ENCODE results near the gene MTHFD1L. TPM values are rescaled to one million over a fixed set of nuclear protein-coding genes. Genes with fewer than 3 reads are reported as not detected.

MTHFD1L gene
- total RNA-seq, 1 donor from 2014 or later = 53.2 TPM

DNA sequence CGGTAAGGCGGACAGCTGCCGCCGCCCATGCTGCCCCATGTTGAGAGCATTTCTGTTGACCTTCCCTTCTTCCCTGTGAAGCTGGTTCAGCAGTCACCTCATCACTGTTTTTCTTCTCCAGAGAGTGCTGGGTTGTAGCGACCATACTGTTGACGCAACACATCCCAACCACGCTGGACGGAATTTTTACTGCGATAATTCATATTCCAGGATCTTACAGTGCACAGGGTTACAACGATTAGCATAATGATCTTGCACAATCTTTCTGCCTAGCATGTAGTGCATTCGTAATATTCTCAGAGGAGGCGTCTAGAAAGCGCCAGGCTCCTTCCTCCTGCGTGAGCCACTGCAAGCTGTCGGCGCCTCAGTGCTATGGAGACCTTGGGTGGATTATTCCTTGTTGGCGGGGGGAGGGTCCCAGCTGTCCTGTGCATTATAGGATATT, 137.0 kb downstream of the MTHFD1L start:
- Histone ChIP-seq H3K27me3 (ENCODE audit: control insufficient read depth, insufficient read depth, low read length) (no peaks in the 10 kb centered on the region), H3K36me3 (ENCODE audit: control insufficient read depth, insufficient read depth, low read length) (no peaks in the 10 kb centered on the region), H3K4me3 (ENCODE audit: low read depth, low read length) (no peak overlapping the region)
- DNase-seq (ENCODE audit: low read depth) (no peak), FAIRE-seq (no peak)
- TF ChIP-seq, protein P1, sequence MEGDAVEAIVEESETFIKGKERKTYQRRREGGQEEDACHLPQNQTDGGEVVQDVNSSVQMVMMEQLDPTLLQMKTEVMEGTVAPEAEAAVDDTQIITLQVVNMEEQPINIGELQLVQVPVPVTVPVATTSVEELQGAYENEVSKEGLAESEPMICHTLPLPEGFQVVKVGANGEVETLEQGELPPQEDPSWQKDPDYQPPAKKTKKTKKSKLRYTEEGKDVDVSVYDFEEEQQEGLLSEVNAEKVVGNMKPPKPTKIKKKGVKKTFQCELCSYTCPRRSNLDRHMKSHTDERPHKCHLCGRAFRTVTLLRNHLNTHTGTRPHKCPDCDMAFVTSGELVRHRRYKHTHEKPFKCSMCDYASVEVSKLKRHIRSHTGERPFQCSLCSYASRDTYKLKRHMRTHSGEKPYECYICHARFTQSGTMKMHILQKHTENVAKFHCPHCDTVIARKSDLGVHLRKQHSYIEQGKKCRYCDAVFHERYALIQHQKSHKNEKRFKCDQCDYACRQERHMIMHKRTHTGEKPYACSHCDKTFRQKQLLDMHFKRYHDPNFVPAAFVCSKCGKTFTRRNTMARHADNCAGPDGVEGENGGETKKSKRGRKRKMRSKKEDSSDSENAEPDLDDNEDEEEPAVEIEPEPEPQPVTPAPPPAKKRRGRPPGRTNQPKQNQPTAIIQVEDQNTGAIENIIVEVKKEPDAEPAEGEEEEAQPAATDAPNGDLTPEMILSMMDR (IDR thresholded peaks at IDR 0.05; ENCODE audit: insufficient read depth, low read length, severe bottlenecking) = no peak

DNA sequence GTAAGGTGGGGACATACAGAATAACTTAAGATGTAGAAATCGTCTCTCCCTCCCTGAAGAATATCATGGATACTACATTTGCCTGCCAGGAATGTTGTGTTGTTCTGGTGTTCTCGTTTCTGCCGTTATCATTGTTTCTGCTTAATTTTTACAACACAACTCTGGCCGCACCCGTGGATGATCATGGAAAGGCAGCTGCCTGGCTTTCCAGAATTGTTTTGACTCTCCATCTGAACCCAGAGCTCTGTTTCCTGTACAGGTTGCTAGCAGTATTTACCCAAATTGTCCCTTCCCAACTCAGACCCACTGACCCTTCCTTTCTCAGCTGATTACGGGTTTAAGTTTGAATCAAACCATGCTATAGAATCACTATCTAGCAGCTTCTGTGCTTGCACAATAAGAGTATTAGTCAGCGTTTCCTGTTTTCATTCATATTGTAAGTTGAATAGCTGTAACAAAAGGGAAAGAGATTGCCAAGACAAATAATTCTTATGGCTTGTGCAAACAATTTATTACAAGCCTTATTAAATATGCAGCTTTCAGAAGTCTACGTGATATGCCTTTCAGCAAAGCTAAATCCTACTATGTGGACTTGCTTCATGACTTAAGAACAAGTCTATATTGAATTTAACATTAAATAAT, 139.0 kb downstream of the MTHFD1L start:
- no peaks in the 10 kb centered on the region for H3K27me3 ChIP-seq (ENCODE audit: control insufficient read depth, insufficient read depth, low read length)
- FAIRE-seq (no peak), DNase-seq (ENCODE audit: low read depth) (peak; percentile 98)
- TF ChIP-seq, protein P1 (IDR thresholded peaks at IDR 0.05; ENCODE audit: insufficient read depth, low read length, severe bottlenecking) = no peak
- no peak overlapping the region for H3K4me3 ChIP-seq (ENCODE audit: low read depth, low read length)
- no peaks in the 10 kb centered on the region for H3K36me3 ChIP-seq (ENCODE audit: control insufficient read depth, insufficient read depth, low read length)

DNA sequence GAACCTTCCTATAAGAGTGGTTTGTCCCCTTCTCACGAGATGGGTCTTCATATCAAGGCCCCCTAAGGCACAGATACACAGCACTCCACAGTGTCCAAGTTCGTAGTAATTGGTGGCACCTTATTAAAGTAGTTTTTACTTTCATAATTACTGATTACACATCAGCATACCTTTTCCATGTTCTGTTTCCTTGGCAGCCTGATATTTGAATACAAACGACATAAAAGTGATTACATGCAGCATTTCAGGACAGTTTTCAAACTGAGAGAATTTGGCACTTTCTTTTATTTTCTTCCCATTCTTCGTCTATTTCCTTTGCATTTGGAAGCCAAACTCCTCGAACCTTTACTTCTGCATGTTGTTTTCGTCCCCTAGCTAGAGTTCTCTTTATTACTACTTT, 139.7 kb downstream of the MTHFD1L start:
- no peak overlapping the region for H3K4me3 ChIP-seq (ENCODE audit: low read depth, low read length)
- no peaks in the 10 kb centered on the region for H3K36me3 ChIP-seq (ENCODE audit: control insufficient read depth, insufficient read depth, low read length)
- DNase-seq (ENCODE audit: low read depth) (no peak), FAIRE-seq (no peak)
- TF ChIP-seq, protein P1 (IDR thresholded peaks at IDR 0.05; ENCODE audit: insufficient read depth, low read length, severe bottlenecking) = no peak
- H3K27me3 ChIP-seq (ENCODE audit: control insufficient read depth, insufficient read depth, low read length) = no peaks in the 10 kb centered on the region

DNA sequence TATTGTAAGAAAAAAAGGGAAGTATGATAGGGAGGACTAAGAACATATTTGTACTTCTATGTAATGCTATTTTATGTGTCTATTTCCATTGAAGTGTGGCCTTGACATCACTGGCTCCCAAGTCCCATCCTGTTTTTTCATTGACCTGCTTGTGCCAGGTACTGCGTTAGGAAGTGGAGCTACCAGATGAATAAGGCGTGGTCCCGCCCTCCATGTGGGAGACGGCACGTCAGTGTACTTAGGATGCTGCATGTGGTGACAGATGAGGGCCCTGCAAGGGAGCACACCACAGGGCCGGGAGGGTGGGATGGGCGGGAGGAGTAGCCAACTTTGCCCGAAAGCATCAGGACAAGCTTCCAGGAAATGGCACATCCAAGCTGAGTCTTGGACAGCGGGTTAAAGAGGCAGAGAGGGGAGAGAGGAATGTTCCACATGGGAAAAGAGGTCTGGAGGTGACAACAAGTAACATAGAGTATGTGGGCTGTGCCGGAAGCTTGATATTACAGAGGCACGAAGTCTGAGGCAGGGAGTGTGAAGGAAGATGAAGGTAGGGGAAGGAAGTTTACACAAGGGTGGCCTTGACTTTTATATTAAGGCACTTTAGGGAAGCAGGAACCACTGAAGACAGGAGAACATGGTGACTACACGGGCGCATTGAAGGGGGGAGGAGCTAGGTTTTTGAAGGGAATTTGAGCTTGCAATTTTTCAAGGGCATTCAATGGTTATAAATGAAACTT, 140.6 kb downstream of the MTHFD1L start:
- no peak overlapping the region for H3K4me3 ChIP-seq (ENCODE audit: low read depth, low read length)
- FAIRE-seq = no peak
- DNase-seq (ENCODE audit: low read depth) = no peak
- TF ChIP-seq, protein P1 (IDR thresholded peaks at IDR 0.05; ENCODE audit: insufficient read depth, low read length, severe bottlenecking) = no peak
- H3K36me3 ChIP-seq (ENCODE audit: control insufficient read depth, insufficient read depth, low read length) = no peaks in the 10 kb centered on the region
- no peaks in the 10 kb centered on the region for H3K27me3 ChIP-seq (ENCODE audit: control insufficient read depth, insufficient read depth, low read length)

- no peaks in the 10 kb centered on the region for H3K27me3 ChIP-seq (ENCODE audit: control insufficient read depth, insufficient read depth, low read length)
These were observed 141.6 kb downstream of the MTHFD1L start for GRCh38 chr6:151007076-151007475.

More at GRCh38 chr6:151007076-151007475, 141.6 kb downstream of the MTHFD1L start:
- FAIRE-seq (no peak), DNase-seq (ENCODE audit: low read depth) (no peak)
- Histone ChIP-seq H3K36me3 (ENCODE audit: control insufficient read depth, insufficient read depth, low read length) (no peaks in the 10 kb centered on the region), H3K4me3 (ENCODE audit: low read depth, low read length) (no peak overlapping the region)
- TF ChIP-seq, protein P1 (IDR thresholded peaks at IDR 0.05; ENCODE audit: insufficient read depth, low read length, severe bottlenecking) = no peak
